A673 (cell line): ENCODE measurements around the gene MOB2.

Experiments used
- CTCF ChIP-seq: fragments of 300-800, 200-600 bp; sonication (generic); conservative IDR thresholded peaks from 2 replicates; pipeline ENCODE4 v1.5.1; 2017; ENCODE audit warnings: low read depth, mild to moderate bottlenecking, antibody characterized with exemption, low read length, moderate library complexity, mixed read lengths
- EZH2 ChIP-seq: fragments of 200-600 bp; sonication (generic); IDR thresholded peaks from 2 replicates; pipeline ENCODE4 v1.6.1; 2017; ENCODE audit warnings: borderline replicate concordance, low read depth, mild to moderate bottlenecking, mixed read lengths, antibody characterized with exemption, low read length; ENCODE audit not compliant: poor library complexity, severe bottlenecking

DNA sequence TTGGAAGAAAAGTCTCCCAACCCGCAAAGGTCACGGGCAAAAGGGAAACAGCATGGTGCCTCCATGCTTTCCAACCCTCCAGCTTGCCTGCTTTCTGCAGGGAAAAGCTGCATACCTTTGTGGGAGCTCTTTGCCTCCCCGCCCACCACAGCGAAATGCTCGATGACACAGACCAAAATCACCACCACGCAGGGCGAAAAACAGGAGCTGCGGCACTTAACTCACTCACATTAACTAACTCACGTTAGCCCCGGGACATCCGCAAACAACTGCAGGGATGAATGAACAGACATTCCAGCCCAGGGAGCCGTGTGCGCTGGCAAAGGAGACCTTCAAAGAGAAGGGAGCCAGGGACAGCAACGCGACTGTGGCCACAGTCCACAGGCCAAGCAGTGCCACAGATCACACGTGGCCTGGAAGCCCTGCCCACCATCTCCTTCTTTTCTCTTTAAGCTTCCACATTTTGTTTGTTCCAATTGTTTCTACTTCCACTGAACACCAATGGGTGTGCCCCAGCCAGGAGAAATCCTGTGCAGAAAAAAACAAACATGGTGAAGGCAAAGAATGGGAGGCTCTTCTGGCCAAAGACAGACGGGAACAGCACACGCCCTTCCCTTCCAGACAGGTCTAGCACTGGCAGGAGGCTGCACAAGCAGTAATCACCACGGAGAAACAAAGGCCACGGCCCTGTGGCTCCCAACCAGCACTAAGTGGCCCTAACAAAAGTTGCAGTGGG, 46.2 kb upstream of the MOB2 start:
- TF ChIP-seq CTCF (no peak), EZH2 (no peak)
